Right lobe of liver (tissue), 6 donors: ENCODE measurements around the gene OARD1. TPM values are rescaled to one million over a fixed set of nuclear protein-coding genes. Genes with fewer than 3 reads are reported as not detected.

Experiments used
- ATAC-seq, 4 donors: fragments of 200-7000 bp; cut with Tn5 transposase; one replicate each; pipeline ENCODE4 v1.9.1; 2020; ENCODE audit warnings: mild to moderate bottlenecking in 4 of 4, moderate library complexity in 4 of 4
- DNase-seq, 3 donors: peaks; one replicate each; pipeline ENCODE4 v3.0.0-alpha.2; 2020
- H3K27ac ChIP-seq, 3 donors: fragments of 200-600 bp; one replicate each; pipeline ENCODE4 v1.8.0; 2022
- H3K27me3 ChIP-seq, 2 donors: fragments of 200-600 bp; one replicate each; pipeline ENCODE4 v1.8.0; 2022
- H3K36me3 ChIP-seq, 4 donors: fragments of 200-600 bp; sonication (generic) in 1 of 4; one replicate each; pipeline versions ENCODE4 v1.5.1 to v1.8.0; 2017 to 2022; ENCODE audit warnings: control low read depth in 1 of 4
- H3K4me1 ChIP-seq, 4 donors: fragments of 200-600 bp; sonication (generic) in 1 of 4; one replicate each; pipeline versions ENCODE4 v1.5.1 to v1.8.0; 2017 to 2022; ENCODE audit warnings: control low read depth in 1 of 4
- H3K4me3 ChIP-seq, 3 donors: fragments of 200-600 bp; one replicate each; pipeline ENCODE4 v1.8.0; 2022
- H3K9me3 ChIP-seq, 4 donors: fragments of 200-600 bp; sonication (generic) in 1 of 4; one replicate each; pipeline versions ENCODE4 v1.5.1 to v1.8.0; 2017 to 2022; ENCODE audit warnings: control low read depth in 1 of 4
- CTCF ChIP-seq, 4 donors: fragments of 200-600 bp in 3 of 4; fragments of 450-650 bp in 1 of 4; IDR thresholded peaks; one replicate each; pipeline versions ENCODE4 v1.5.1 to v1.8.0; 2016 to 2022; ENCODE audit warnings: antibody characterized with exemption in 4 of 4, mild to moderate bottlenecking in 2 of 4
- POLR2A ChIP-seq: fragments of 450-650 bp; IDR thresholded peaks from one replicate; pipeline ENCODE4 v1.6.1; 2017; ENCODE audit warnings: antibody characterized with exemption, mild to moderate bottlenecking
- WGBS: methylation state at CpG from one replicate; pipeline ENCODE4 v1.1.6; 2018; ENCODE audit warnings: low coverage, low lambda C conversion rate; ENCODE audit not compliant: insufficient coverage; ENCODE audit errors: missing lambda C conversion rate; 5-methylcytosine and 5-hydroxymethylcytosine counted together
- intact Hi-C, 2 donors: fragments of 100-400 bp; cut with DNase I; formaldehyde crosslinking; loops; one replicate each; pipeline versions ENCODE4 v1.11.2 to v1.14.1; 2022
- total RNA-seq, 6 experiments: library from RNA; depleted of rRNA in 2 of 6; stranded (reverse); fragments of >200 nt in 2 of 6; fragmentation: NEBNext Ultra II Directional in 3 of 6; extraction: Animal tissue kit (Norgen Biotek cat#: 25700) in 3 of 6; gene quantifications; one replicate each; pipeline versions ENCODE4 v1.1.0 to v1.2.4, GENCODE V29; 2016 to 2023
- donor health status: DM: no; HTN: yes; CAD: no.
- donor health status: DM: no; HTN: no; CAD: no.
- donor health status: DM: no; HTN: no; CAD: no.
- donor health status: DM: no; HTN: yes; CAD: no.
- donor health status: DM: no; HTN: yes; CAD: no.

OARD1 gene
- total RNA-seq, 6 experiments from 2014 or later = 14.8 to 26.2 (median 21.7) TPM

DNA sequence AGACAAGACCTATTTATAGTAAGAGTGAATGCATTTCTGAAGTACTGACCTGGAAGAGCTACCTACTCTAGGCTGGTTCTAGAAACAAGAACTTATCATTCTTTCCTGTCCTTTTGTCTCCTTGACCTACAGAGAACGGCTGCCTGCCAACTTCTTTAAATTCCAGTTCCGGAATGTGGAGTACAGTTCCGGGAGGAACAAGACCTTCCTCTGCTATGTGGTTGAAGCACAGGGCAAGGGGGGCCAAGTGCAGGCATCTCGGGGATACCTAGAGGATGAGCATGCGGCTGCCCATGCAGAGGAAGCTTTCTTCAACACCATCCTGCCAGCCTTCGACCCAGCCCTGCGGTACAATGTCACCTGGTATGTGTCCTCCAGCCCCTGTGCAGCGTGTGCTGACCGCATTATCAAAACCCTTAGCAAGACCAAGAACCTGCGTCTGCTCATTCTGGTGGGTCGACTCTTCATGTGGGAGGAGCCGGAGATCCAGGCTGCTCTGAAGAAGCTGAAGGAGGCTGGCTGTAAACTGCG is 10.9 kb downstream of the OARD1 start:
- no peak for DNase-seq
- no peaks in the 10 kb centered on the region for H3K27me3 ChIP-seq
- intact Hi-C loops = loop anchor here in 1 of 2 donors (10.0 kb wide), 1 partner anchor 56 kb away; no protein-coding TSS in a partner anchor
- no peak overlapping the region for H3K27ac ChIP-seq
- H3K9me3 ChIP-seq = no peaks in the 10 kb centered on the region
- peaks cover 0 to 33% (median 11%) of the 10 kb centered on the region in 4 donors for H3K4me1 ChIP-seq
- H3K36me3 ChIP-seq = no peaks in the 10 kb centered on the region
- ATAC-seq = no peak
- H3K4me3 ChIP-seq = no peak overlapping the region
- 86% methylated on average over 7 of the region's 13 CpGs for WGBS
- TF ChIP-seq CTCF (IDR thresholded peaks at IDR 0.05) (no peak), POLR2A (no peak)

DNA sequence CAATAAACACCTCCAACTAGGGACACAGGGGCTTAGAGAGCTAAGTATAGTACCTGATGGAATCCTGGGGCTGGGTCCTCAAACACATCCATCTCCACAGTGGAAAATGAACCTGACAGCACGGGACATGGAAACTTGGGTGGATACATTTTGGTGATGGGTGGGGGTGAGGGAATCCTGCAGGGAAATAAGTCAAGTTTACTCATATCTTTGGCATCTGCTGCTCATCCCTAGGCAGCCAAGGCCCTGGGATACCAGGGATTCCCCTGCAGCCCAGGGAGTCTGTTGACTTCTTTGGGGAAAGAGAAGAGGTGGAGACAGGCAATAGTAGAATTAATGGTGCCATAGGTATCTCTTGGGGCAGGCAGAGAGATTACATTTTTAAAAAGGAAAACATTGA is 12.6 kb downstream of the OARD1 start:
- H3K4me3 ChIP-seq = no peak overlapping the region
- peaks cover 0 to 17% (median 6%) of the 10 kb centered on the region in 4 donors for H3K4me1 ChIP-seq
- H3K27ac ChIP-seq = no peak overlapping the region
- WGBS = 88% methylated on average over 1 of the region's 1 CpG
- no peaks in the 10 kb centered on the region for H3K9me3 ChIP-seq
- no peaks in the 10 kb centered on the region for H3K27me3 ChIP-seq
- ATAC-seq = no peak
- H3K36me3 ChIP-seq = no peaks in the 10 kb centered on the region
- DNase-seq = no peak
- intact Hi-C loops = no loop called here
- TF ChIP-seq POLR2A (no peak), CTCF (IDR thresholded peaks at IDR 0.05) (no peak)

- WGBS = 76% methylated on average over 2 of the region's 2 CpGs
- Histone ChIP-seq H3K27ac (no peak overlapping the region), H3K36me3 (no peaks in the 10 kb centered on the region), H3K4me1 (peaks cover 0 to 9% (median 2%) of the 10 kb centered on the region in 4 donors), H3K9me3 (no peaks in the 10 kb centered on the region), H3K27me3 (no peaks in the 10 kb centered on the region), H3K4me3 (no peak overlapping the region)
- DNase-seq (no peak), ATAC-seq (no peak)
- intact Hi-C loops = no loop called here
- no peak for TF ChIP-seq CTCF (IDR thresholded peaks at IDR 0.05)
- TF ChIP-seq POLR2A = no peak
These were observed 13.4 kb downstream of the OARD1 start for GRCh38 chr6:41058783-41059181.

DNA sequence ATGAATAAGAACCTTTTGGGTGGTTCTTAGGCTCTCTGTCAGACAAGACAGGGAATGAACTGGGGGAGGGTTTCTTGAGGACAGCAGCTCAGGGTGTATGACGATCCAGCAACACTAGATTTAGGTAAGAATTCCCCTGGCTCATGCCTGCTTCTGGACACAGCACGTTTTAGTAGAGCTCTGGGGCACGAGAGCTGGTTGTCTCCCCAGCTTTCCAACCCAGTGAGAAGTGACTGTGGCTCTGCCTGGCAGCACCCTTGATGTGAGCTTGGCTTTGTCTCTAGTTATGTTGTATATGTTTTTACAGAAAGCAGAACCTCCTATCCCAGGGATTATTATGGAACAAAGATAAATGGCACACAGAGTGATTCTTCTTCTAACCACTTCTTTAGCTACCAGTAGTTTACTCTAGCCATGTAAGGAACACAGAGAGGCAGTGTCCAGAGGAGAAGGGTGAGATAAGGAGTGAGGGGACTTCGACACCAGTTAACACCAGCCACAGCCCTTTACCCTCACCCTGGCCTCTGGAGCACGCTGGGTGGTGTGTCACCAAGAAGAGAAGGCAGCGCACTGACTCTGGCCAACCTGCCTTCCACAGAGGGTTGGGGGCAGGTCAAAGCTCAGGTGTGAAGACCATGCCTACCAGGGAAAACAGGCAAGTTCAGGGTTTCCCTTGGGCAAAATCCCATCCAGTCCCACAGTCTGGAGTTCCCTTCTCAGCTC is 15.2 kb downstream of the OARD1 start:
- no peak overlapping the region for H3K27ac ChIP-seq
- DNase-seq = no peak
- no peak overlapping the region for H3K4me3 ChIP-seq
- intact Hi-C loops = no loop called here
- no peak for ATAC-seq
- TF ChIP-seq POLR2A = no peak
- H3K27me3 ChIP-seq = no peaks in the 10 kb centered on the region
- WGBS = 90% methylated on average over 2 of the region's 6 CpGs
- H3K36me3 ChIP-seq = no peaks in the 10 kb centered on the region
- no peaks in the 10 kb centered on the region for H3K4me1 ChIP-seq
- H3K9me3 ChIP-seq = no peaks in the 10 kb centered on the region

- TF ChIP-seq CTCF (IDR thresholded peaks at IDR 0.05) (no peak), POLR2A (no peak)
- DNase-seq (no peak), ATAC-seq (no peak)
- no peak overlapping the region for H3K4me3 ChIP-seq
- WGBS = 49% methylated on average over 2 of the region's 3 CpGs
- H3K9me3 ChIP-seq = no peaks in the 10 kb centered on the region
- H3K27me3 ChIP-seq = no peaks in the 10 kb centered on the region
- H3K36me3 ChIP-seq = no peaks in the 10 kb centered on the region
- H3K27ac ChIP-seq = no peak overlapping the region
- no peaks in the 10 kb centered on the region for H3K4me1 ChIP-seq
- intact Hi-C loops = no loop called here
These were observed 17.0 kb downstream of the OARD1 start for GRCh38 chr6:41055149-41055548.
